AG09309 (cell line): ENCODE results near the gene UBXN6.

Experiments
- DNase-seq: peaks from one replicate; pipeline ENCODE4 v3.0.0-alpha.2; 2010; ENCODE audit warnings: low read depth
- H3K4me3 ChIP-seq: 2 replicates; pipeline ENCODE4 v1.5.1; 2011; ENCODE audit warnings: mild to moderate bottlenecking, low read depth, low read length, moderate library complexity; ENCODE audit not compliant: control insufficient read depth
- CTCF ChIP-seq: IDR thresholded peaks from 2 replicates; pipeline ENCODE4 v1.5.1; 2011; ENCODE audit warnings: mild to moderate bottlenecking, low read depth, low read length, inconsistent platforms; ENCODE audit not compliant: insufficient read depth, control insufficient read depth; ENCODE audit errors: missing control alignments

Gene UBXN6

GRCh38 chr19:4472174-4472974 is 14.8 kb upstream of the UBXN6 start, which contains the start of gene HDGFL2:
HDGFL2 (plus strand) TSS chr19:4472297; CDS start chr19:4472351, 54 bp downstream.
- TF ChIP-seq CTCF = no peak
- peak within 1 kb of the TSS; percentile 78 for H3K4me3 ChIP-seq
- DNase-seq = no peak

DNA sequence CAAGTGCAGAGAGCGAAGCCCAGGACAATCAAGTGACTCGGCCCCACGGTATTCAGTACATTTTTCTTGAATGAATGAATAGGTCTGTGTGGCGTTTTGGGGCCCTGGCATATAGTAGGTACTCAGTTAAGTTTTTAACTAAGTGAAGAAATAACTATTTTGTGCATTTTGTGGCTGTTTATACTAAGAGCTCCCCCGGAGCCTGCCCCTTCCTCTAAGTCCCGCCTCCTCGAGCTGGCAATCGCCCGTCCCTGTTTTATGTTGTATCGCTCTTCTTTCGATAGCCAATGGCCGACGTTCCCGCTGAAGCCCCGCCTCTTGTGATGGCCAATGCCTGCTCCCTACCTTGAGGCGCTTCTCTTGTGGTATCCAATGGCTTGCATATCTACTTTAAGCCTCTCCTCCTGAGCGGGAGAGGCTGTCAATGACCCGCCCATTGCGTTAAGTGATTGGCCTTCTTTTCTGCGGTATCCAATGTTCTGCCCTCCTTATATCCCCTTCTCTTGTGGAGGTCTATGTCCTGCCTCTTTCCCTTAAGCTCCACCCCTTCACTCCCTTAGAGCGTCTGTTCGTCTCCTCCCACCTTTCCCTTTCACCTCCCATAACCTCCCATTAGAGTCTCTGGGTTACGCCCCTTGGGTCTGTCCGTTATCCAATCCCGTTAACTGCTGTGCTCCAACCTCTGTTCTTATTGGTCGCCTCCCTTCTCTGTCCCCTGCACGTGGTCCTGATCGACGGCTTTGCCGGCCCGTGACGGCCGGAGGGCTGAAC is 14.0 kb upstream of the UBXN6 start:
- peak overlapping the region; percentile 57 for H3K4me3 ChIP-seq
- DNase-seq = peak; percentile 100
- no peak for TF ChIP-seq CTCF

DNA sequence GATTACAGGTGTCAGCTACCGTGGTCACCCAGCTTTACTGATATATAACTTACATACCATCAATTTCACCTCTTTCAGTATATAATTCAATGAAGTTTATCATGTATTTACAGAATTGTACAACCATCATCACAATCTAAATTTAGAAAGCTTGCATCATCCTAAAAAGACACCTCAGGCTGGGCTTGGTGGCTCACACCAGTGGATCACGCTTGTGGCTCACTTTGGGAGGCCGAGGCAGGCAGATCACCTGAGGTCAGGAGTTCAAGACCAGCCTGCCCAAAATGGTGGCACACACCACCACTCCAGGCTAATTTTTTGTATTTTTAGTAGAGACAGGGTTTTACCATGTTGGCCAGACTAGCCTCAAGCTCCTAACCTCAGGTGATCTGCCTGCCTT is 10.2 kb upstream of the UBXN6 start:
- no peak overlapping the region for H3K4me3 ChIP-seq
- no peak for DNase-seq
- TF ChIP-seq CTCF = no peak

DNA sequence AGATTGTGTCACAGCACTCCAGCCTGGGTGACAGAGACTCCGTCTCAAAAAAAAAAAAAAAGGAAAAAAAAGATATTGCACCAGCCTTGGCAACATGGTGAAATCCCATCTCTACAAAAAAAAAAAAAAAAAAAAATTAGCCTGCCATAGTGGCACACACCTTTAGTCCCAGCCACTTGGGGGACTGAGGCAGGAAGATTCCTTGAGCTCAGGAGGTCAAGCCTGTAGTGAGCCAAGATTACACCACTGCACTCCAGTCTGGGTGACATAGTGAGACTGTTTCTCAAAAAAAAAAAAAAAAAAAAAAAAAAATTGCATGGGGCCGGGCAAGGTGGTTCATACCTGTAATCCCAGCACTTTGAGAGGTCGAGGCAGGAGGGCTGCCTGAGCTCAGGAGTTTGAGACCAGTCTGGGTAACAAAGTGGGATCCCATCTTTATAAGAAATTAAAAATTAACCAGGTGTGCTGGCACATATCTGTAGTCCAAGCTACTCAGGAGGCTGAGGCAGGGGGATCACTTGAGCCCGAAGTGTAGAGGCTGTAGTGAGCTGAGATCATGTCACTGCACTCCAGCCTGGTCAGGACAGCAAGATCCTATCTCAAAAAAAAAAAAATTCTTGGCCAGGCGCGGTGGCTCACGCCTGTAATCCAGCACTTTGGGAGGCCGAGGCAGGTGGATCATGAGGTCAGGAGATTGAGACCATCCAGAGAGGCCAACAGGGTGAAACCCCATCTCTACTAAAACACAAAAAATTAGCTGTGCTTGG is 7.4 kb upstream of the UBXN6 start:
- H3K4me3 ChIP-seq = no peak overlapping the region
- no peak for DNase-seq
- no peak for TF ChIP-seq CTCF

- peak overlapping the region; percentile 97 for H3K4me3 ChIP-seq
- no peak for TF ChIP-seq CTCF
- no peak for DNase-seq
These were observed 546 bp downstream of the UBXN6 start for GRCh38 chr19:4456843-4457653.

DNA sequence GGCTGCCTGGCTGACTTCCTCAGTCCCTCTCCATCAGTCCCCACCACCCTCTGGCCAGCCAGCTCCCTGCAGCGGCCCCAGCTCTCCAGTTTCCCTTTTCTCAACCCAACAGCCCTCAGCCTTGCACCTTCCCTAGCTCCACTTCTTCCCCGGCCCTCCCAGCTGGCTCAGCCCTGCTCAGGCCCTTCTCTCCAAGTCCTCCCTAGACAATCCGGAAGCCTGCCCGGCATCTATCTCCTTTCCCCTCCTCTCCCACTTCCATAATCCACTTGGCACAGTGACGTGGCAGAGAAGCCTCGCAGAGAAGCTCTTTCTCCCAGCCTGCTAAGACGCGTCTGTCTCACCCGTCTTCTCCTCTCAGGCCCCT is 1.1 kb downstream of the UBXN6 start:
- peak overlapping the region; percentile 97 for H3K4me3 ChIP-seq
- no peak for DNase-seq
- no peak for TF ChIP-seq CTCF
